Breast epithelium (tissue), 3 donors: ENCODE measurements around the gene STXBP2.

Experiments
- POLR2A ChIP-seq: fragments of 450-650 bp; IDR thresholded peaks from one replicate; pipeline ENCODE4 v1.6.1; 2016; ENCODE audit warnings: antibody characterized with exemption, mild to moderate bottlenecking, moderate library complexity
- TF ChIP-seq, protein P1 (sequence below), 3 donors: fragments of 450-650 bp; IDR thresholded peaks; one replicate each; pipeline ENCODE4 v1.5.1; 2016 to 2017; ENCODE audit warnings: antibody characterized with exemption in 3 of 3, mild to moderate bottlenecking in 3 of 3, moderate library complexity in 3 of 3

DNA sequence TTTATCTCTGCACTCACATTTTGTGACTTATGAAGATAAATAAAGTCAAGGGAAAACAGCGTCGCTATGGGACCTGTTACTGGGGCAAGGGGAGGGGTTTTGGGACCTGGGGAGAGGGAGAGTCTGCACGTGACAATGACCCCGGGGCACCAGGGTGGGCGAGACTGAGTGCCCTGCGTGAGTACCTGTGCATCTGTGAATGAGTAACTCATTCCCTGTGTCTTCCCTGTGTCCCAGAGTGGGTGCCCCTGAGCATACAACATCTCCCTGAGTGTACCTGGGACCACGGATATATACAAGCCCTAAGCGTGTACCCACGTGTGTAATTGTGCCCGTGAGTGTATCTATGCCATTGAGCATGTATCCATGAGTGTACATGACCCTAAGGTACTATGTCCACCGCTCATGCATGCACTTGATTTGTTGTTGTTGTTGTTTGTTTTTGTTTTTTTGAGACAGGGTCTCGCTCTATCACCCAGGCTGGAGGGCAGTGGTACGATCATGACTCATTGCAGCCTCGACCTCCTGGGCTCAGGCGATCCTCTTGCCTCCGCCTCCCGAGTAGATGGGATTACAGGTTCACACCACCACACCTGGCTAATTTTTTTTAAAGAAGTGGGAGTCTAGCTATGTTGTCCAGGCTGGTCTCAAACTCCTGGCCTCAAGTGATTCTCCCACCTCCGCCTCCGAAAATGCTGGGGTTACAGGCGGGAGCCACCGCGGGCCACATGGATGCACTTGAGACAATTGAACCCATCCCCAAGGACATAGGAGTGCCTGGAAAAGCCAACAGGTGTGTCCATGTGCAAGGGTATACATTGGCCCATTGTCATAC, 43.1 kb downstream of the STXBP2 start:
- no peak for TF ChIP-seq POLR2A
- TF ChIP-seq, protein P1, sequence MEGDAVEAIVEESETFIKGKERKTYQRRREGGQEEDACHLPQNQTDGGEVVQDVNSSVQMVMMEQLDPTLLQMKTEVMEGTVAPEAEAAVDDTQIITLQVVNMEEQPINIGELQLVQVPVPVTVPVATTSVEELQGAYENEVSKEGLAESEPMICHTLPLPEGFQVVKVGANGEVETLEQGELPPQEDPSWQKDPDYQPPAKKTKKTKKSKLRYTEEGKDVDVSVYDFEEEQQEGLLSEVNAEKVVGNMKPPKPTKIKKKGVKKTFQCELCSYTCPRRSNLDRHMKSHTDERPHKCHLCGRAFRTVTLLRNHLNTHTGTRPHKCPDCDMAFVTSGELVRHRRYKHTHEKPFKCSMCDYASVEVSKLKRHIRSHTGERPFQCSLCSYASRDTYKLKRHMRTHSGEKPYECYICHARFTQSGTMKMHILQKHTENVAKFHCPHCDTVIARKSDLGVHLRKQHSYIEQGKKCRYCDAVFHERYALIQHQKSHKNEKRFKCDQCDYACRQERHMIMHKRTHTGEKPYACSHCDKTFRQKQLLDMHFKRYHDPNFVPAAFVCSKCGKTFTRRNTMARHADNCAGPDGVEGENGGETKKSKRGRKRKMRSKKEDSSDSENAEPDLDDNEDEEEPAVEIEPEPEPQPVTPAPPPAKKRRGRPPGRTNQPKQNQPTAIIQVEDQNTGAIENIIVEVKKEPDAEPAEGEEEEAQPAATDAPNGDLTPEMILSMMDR (IDR thresholded peaks at IDR 0.05), result no peak
